AG09319 (cell line): ENCODE data around the gene SLC25A11.

Source experiments
- DNase-seq: peaks from one replicate; pipeline ENCODE4 v3.0.0-alpha.2; 2010; ENCODE audit warnings: low read depth; ENCODE audit errors: extremely low read depth
- TF ChIP-seq, protein P1 (sequence below): IDR thresholded peaks from 2 replicates; pipeline ENCODE4 v1.5.1; 2011; ENCODE audit warnings: low read depth, mild to moderate bottlenecking, inconsistent platforms, low read length, moderate library complexity

SLC25A11 gene

DNA sequence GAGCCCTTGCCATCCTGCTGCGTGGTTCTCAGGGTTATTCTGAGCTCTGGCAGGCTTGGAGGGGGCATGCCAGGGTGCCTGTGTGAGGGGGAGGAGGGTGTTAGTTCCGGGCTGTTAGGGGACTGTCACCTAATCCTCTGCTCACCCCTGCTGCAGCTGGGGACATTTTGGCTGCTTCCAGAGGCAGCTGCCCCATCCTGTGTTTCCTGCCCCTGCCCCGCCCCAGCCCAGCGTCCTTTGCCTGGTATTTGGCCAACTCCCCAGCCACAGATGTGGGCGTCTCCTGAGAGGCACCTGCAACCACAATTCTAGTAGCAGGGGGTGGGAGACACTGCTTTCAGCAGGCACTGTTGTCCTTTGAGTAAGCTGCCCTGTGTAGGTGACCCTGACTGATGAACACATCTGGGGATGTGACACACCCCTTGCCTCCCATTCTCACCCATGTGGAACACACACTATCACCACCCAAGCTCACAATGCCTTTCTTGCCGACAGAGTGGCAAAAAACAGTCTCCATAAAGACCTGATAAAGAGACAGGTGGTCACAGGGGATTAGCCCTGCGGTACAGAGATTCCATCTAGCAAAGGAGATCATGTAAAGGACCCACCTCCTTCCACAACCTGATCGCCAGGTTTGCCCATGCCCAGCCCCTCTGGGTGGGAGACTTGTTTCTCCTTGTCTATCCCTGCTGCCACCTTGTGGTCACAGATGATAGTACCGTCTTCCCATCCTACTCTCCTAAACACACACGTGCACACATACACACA, 36.6 kb downstream of the SLC25A11 start, which contains the start of gene CHRNE:
Gene CHRNE, minus strand, starts transcription at position 48 of the 768 bp plus-strand sequence. Its CDS starts 35 bp downstream, at position 13.
- TF ChIP-seq, protein P1, sequence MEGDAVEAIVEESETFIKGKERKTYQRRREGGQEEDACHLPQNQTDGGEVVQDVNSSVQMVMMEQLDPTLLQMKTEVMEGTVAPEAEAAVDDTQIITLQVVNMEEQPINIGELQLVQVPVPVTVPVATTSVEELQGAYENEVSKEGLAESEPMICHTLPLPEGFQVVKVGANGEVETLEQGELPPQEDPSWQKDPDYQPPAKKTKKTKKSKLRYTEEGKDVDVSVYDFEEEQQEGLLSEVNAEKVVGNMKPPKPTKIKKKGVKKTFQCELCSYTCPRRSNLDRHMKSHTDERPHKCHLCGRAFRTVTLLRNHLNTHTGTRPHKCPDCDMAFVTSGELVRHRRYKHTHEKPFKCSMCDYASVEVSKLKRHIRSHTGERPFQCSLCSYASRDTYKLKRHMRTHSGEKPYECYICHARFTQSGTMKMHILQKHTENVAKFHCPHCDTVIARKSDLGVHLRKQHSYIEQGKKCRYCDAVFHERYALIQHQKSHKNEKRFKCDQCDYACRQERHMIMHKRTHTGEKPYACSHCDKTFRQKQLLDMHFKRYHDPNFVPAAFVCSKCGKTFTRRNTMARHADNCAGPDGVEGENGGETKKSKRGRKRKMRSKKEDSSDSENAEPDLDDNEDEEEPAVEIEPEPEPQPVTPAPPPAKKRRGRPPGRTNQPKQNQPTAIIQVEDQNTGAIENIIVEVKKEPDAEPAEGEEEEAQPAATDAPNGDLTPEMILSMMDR = peak; percentile 78
- peak; percentile 52 for DNase-seq

DNA sequence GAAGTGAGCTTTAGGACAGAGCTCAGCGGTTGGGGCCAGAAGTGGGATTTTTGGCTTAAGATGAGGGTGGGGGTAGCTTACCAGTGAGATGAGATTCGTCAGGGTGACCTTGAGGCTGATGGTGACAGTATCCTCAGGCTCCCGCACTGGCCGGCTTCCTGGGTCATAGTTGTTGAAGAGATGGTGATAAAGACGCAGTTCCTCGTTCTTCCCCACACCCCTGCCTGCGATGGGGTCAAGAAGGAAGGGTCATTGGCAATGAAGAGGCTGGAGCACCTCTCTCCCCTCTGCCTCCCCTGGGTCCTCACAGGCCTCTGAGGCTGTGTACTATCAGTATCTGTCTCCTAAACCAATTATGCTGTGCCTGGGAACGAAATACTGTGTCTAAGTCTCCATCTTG, 37.3 kb downstream of the SLC25A11 start:
- DNase-seq = no peak
- TF ChIP-seq, protein P1 = no peak

DNA sequence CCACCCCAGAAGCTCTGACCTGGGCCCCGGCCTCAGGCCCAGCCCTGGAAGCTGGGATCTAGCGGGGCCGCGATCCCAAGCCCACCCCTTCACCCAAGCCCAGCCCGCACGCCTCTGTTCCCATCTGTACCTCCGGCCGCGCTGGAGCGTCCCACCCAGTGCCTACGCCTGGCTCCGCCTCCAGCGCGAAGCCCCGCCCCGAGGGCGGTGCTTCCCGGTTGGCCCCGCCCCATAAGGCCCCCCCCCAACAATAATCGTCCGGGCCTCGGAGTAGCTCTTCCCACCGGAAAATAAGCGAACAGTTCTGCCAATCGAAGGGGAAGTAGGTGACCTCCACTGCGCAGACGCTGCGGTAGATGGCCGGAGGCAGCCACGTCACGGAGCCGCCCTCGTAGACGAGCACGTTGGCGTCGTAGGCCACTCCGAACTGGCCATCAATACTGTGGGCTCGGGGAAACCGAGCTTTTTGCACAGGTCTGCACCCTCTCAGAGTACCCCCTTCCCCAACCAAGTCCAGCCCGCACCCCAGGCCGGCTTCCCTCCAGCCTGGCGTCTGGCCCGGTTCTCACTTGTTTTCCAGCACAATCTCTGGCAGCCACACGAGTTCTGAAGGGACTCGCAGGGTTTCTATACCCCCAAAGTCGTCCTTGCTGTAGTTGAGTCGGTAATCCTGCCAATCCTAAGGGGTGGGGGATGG, 38.0 kb downstream of the SLC25A11 start:
- DNase-seq = no peak
- TF ChIP-seq, protein P1 = no peak

DNA sequence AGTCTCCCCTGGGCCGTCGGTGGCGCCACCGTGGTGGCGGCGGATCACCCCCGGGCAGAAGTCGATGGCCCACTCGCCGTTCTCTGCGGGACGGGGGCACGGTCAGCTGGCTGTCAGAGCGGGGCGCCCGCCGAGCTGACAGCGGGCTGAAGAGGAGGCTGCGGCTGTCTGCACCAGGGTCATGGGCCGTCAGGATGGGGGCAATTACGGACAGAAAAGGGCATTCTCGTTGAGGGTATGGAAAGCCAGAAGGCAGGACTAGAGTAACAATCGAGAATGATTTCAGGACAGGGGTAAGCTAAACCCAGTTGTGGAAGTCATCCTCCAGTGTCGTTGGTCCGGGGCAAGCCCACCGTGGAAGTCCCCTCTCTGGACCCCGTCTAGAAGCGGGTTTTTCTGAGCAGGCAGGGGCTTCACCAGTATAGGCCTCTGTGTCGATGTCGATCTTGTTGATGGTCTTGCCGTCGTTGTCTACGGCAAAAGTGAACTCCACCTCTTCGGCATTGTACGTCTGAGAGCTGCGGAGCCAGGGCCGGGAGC, 38.7 kb downstream of the SLC25A11 start:
- TF ChIP-seq, protein P1 = no peak

DNA sequence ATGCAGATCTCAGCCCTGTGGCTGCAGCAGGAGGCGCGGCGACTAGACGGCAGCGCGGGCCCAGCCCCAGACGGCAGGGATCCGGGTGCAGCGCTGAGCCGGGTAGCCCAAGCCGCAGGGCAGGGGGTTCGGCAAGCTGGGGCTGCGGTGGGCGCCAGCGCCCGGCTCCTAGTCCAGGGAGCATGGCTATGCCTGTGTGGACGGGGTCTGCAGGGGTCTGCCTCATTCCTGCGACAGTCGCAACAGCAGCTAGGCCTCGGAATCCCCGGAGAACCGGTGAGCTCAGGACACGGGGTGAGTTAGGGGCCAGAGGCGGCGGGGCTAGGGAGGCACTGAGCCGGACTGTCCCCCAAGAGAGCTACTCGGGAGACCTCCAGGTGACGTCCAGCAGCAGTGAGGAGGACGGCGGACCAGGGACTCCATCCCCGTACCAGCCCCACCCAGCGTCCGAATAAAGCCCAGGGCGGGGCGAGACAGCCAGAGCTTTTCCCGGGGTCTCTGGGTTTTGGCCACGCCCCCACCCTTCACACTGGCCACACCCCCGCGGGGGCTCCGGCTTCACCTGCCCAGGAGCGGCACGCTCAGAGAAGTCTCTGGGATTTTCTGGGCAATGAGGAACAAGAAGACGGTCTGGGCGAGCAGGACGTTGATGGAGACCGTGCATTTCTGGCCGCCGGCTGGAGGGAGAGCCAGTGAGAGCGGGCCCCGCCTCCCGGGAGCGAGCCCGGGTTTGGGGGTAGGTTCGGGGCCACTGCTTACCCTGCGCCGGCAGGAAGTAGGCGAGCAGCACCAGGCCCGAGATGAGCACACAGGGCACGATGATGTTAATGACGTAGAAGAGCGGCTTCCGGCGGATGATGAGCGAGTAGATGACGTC, 39.4 kb downstream of the SLC25A11 start:
- DNase-seq = no peak
- TF ChIP-seq, protein P1 = no peak

More for the DNA sequence above, 38.7 kb downstream of the SLC25A11 start:
- no peak for DNase-seq

DNA sequence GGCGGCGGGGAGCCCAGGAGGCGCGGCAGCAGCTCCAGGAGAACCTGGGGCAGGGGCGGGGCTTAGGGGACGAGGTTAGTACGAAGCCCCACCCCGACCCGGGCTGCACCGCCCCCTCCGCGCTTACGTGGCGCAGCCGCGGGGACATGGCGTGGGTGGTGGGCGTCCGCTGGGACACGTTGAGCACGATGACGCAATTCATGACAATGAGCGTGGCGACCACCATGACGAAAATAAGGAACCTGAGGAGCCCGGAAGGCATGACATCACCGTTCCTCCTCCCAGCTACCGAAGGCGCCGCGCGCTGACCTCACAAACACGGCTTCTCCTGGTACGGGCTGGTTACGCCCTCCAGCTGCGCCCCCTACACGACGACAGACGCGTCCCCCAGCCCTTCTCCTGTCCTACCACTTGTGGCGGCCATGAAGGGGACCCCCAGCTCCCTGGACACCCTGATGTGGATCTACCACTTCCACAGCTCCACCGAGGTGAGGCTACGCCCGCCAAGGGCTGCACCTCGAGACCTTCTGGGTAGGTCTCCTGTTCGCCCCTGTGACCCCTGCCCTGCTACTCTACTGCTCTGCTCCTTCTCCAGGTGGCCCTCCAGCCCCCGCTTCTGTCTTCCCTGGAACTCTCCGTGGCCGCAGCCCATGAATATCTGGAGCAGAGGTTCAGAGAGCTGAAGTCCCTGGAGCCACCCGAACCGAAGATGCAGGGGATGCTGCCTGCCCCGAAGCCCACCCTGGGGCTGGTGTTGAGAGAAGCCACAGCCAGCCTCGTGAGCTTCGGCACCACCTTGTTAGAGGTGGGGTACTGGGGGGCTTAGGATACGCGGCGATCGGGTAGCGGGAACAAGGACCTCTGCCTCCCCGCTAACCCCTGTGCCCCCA, 40.3 kb downstream of the SLC25A11 start, which contains the start of gene C17orf107:
Gene C17orf107, plus strand, starts transcription at position 196 of the 890 bp plus-strand sequence. Its CDS starts 227 bp downstream, at position 423.
- TF ChIP-seq, protein P1 = no peak
- peak; percentile 28 for DNase-seq
